Hematopoietic multipotent progenitor cell treated with erythropoietin and hydrocortisone succinate and interleukin-3 and kit ligand, for 6 days (in vitro differentiated cells): ENCODE results near the gene OR8A1.

ENCODE experiments used
- DNase-seq: peaks from one replicate; pipeline ENCODE4 v3.0.0-alpha.2; 2015

Gene OR8A1

GRCh38 chr11:124569697-124570096 is at the start of gene OR8A1:
OR8A1 (plus strand) TSS chr11:124569997; CDS start chr11:124570120, 123 bp downstream.
- DNase-seq: no peak

- DNase-seq: no peak
These were observed 49.3 kb upstream of the OR8A1 start for GRCh38 chr11:124520550-124520854.

DNA sequence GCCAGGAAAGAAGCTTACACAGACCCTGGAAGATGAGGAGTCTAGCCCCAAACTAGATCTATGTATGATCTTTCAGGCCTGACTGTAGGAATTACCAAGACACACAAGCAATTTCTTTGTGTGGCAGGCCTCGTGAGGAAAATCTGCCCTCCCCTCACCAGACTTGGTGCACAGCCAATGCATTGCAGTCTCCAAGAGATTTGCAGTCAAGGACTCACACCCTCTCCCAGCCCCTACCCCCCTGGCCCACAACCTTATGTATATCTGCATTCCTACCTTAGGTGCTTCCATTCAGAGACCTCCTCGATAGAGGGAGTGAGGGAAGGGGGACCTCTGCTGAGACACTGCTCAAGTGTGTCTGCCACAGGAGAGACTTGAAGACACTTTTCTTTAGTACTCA is 36.2 kb upstream of the OR8A1 start:
- no peak for DNase-seq

DNA sequence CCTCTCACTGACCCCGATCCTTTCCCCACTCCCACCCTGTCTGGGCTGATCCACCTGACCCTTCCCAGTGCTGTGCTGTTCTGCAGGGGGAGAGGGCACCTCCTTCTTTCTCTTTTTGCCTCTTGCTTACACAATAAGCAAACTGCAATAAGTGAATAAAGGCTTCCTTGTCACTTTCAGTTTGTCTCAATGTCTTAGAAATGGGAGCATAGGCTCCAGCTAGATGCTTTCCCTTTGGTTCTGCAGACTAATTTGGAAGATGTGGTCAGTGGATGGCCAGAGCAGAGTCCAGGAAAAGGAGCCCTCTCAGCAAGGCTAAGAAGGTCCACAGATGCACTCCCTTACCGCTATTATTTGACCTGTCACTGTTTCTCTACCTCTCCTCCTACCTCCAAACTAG is 35.7 kb upstream of the OR8A1 start:
- DNase-seq: no peak

DNA sequence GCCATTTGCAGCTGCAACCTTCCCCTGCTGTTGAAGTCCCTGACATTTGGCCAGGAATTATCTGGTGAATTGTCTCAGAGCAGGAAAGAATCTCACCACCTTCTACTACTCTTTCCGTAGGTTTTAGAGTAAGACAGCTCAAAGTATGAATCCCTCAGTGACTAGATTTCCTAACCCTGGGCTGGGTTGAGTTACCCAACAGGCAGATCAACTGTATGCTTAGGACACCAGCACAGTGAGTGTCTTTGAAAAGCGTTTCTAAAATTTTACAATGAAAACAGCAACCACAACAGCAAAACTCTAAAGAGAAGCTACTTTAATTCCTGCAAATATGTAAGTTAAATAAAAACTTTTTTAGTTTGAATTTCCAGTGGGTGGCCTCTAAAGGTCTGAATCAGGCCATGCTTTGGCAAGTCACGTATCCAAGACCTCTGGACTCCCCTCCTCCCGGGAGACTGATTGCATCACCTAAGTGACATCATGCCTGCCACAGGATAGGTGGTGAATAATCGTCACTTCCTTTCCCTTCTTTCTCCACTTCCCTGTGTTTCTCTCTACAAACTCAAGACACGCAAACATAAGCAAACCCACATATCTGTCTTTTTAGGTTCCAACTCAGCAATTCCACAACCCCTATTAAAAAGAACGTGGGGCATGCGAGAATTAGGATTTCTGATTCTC is 34.1 kb upstream of the OR8A1 start:
- no peak for DNase-seq

GRCh38 chr11:124536520-124536919 is 33.3 kb upstream of the OR8A1 start:
- DNase-seq: peak; percentile 51

DNA sequence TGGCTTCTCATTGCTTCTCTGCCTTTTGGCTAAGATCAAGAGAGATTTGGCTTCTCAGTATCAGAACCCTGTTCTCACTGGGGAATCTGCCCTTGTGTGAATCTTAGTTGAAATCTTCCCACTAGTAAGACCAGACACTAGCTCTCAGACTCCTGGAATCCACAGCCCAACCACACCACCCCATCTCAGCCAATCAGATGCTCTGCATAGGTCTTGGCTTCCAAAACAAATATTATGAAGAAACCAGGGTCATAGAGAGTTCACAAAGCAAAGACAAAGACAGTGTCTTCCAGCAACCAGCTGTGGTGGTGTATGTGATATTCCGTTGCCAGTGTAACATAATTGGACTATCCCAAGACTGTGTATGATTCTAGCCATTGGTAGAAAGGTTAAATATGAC is 31.8 kb upstream of the OR8A1 start:
- DNase-seq: no peak

DNA sequence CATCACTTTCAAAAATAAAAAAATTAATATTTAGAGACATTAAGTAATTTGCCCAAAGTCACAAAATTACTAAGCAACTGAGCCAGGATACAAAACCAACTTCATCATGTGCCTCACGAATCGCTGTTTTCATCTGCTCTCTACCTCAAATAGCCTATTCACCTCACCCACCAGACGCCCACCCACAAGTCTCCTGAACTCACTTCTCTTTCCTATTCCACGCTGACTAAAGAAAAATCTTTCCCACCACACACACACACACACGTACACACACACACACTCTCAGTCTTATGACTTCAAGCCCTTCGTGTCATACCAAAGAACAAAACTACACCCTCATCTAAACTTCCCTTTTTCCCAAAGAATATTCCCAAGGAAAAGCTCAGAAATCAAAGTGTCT is 28.6 kb upstream of the OR8A1 start:
- no peak for DNase-seq

- no peak for DNase-seq
These were observed 26.7 kb upstream of the OR8A1 start for GRCh38 chr11:124543145-124543544.

- no peak for DNase-seq
These were observed 26.2 kb upstream of the OR8A1 start, which contains the start of gene OR8B12 for GRCh38 chr11:124543554-124543953. OR8B12 (minus strand) TSS chr11:124543654; CDS start chr11:124543654, 0 bp downstream.

DNA sequence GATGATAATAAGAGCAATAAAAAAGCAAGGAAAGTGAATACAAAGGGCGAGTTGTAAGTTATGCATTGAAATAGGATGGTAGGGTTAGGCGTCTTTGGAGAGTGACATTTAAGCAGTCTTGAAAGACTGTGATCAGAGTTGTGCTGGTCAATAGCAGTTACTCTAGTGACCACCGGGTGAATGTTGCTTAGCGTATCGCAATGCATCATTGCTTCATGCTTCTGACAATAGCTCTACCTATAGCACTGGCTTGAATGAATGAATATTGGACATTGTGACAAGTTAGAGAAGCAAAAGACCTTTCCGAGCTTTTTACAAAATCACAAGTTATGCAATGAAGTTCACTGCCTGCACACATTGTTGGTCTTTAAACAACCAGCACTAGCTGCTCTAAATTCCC is 18.6 kb upstream of the OR8A1 start:
- peak; percentile 13 for DNase-seq

GRCh38 chr11:124551987-124552386 is 17.8 kb upstream of the OR8A1 start:
- DNase-seq: no peak

- no peak for DNase-seq
These were observed 13.0 kb upstream of the OR8A1 start for GRCh38 chr11:124556828-124557227.

DNA sequence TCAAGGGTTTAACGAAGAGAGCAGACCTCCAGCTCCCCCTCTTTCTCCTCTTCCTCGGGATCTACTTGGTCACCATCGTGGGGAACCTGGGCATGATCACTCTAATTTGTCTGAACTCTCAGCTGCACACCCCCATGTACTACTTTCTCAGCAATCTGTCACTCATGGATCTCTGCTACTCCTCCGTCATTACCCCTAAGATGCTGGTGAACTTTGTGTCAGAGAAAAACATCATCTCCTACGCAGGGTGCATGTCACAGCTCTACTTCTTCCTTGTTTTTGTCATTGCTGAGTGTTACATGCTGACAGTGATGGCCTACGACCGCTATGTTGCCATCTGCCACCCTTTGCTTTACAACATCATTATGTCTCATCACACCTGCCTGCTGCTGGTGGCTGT is 363 bp downstream of the OR8A1 start:
- DNase-seq: no peak

GRCh38 chr11:124577716-124578427 is 8.1 kb downstream of the OR8A1 start:
- DNase-seq: no peak

DNA sequence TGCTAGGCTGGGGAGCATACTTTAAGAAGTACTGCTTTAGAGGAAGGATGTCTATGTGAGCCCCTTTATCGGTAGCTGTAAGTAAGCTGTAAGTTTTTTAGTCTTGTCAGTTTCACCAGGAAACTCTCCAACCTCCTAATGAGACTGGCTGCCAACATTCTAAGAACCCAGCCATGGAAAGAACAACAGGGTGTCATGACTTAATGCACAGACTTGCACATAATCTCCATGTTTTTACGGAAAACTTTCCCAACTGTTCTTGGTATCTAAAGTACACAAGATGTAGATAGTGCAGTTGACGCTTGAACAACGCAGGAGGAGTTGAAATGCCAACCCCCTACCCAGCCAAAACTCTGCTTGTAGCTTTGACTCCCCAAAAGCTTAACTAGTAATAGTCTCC is 9.0 kb downstream of the OR8A1 start:
- no peak for DNase-seq

- no peak for DNase-seq
These were observed 12.0 kb downstream of the OR8A1 start for GRCh38 chr11:124581817-124582216.

DNA sequence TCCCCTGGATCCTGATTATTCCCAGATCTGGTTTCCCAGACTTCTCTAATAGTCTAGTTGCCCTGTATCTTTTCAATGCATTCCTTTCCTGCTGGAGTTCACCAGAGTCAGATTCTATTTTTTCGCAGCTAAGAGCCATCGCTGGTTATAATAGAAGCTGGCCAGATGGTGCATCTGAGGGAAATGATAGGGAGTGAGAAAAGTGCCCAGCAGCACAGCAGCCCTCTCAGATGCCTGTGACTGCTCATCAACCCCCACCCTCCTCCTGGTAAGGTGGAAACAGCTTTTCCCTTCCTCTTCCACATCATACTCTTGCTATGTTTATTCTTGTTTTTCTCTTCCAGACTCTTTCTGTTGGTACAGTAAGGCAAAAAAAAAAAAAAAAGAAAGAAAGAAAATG is 12.8 kb downstream of the OR8A1 start:
- no peak for DNase-seq

- DNase-seq: no peak
These were observed 14.0 kb downstream of the OR8A1 start for GRCh38 chr11:124583781-124584180.

DNA sequence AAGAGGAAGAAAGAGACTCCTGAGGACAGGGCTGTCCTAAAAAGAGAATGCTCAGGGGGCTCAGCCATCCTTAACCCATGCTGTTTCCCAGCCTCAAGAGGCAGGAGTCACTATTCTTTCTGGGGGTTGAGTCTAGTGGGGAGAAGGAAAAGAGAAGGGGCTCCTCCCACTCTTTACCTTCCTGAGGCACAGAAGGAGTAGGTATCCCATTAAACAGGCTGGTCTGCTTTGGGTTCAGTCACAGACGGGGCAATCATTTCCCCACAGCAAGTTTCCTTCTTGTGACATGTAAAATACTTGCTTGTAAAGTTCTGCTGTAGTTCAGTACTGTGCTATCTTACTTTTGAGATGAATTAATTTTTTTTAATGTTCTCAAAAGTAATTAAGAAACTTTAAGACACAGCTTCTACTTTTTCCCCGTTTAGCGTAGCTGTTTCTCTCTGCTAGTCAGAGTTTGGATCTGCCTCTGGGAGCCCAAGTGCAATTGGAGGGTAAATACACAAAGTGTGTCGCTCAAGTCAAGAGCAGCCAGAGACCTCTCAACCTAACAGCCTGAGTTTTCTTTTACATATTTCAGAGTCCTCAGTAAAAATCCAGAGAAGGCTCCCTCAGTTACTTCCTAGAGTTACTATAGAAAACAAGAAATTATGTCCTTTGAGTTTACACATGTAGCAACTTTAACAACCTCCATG is 15.0 kb downstream of the OR8A1 start:
- DNase-seq: no peak

DNA sequence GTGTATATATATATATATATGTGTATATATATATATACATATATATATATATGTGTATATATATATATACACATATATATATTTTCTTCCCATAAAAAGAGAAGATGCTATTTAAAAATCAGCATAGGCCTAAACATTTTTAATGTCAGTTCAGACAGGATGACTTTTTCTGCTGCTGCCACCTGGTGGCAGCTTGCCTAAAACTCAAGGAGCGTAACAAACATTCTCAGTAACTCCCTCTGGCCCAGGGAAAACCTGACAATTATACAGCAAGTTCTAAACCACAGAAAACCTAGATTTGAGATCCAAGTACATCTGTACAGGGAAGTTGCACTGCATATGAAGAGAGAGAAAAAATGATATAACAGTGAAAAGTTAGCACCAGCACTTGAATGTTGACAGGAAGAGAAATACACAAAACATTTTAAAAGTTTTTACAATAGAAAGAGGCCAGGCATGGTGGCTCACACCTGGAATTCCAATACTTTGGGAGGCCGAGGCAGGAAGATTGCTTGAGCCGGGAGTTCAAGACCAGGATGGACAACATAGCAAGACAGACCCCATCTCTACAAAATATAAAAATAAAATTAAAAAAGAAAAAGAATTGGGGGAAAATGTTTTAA is 16.6 kb downstream of the OR8A1 start:
- peak; percentile 74 for DNase-seq

DNA sequence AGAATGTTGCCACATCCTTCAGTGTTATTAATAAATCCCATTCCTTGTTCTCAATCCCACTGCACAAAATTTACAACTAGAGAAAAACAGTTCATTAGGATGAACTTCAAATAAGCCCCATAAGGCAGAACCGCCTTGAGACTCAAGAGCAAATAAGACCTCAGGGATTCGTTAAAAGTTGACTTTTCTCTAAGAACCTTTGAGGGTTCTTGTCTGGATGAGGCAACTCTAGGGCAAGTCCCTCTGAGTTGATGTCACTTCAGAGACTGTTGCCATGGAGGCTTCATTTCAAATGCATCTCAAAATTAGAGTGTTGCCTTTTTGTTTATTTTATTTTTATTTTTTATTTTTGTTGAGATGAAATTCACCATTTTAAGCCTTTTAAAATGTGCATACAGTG is 21.6 kb downstream of the OR8A1 start:
- no peak for DNase-seq

- DNase-seq: no peak
These were observed 22.8 kb downstream of the OR8A1 start for GRCh38 chr11:124592627-124593026.

DNA sequence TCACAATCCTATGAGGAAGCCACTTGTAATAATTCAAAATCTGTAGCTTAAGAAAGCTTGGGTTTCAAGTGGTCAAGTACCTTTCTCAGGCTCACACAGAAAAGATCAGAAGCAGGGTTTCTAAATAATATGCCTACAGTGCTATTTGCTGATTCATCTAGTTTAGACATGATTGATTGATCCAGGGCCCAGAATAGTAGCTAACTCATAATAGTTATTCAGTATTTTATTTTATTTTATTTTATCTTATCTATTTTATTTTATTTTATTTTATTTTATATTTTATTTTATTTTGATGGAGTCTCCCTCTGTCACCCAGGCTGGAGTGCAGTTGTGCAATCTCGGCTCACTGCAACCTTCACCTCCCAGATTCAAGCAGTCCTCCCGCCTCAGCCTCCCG is 25.5 kb downstream of the OR8A1 start:
- DNase-seq: no peak
